ENCODE results near the gene CDK5RAP3.

Gene CDK5RAP3

GRCh38 chr17:47973541-47973940, 2.6 kb downstream of the CDK5RAP3 start:
- Histone ChIP-seq H3K36me3 (ENCODE audit: control insufficient read depth in 4 of 4, insufficient read depth in 4 of 4, low read length in 3 of 4) (peaks cover 7 to 46% (median 30%) of the 10 kb centered on the region in 4 experiments), H3K4me1 (ENCODE audit: control extremely low read depth in 1 of 4, control insufficient read depth in 4 of 4, insufficient read depth in 4 of 4, low read length in 3 of 4) (peaks cover 0 to 24% (median 17%) of the 10 kb centered on the region in 4 experiments), H3K27me3 (replicated peaks in 2 of 5; ENCODE audit: control insufficient read depth in 4 of 5, insufficient read depth in 5 of 5, low read length in 4 of 5) (no peaks in the 10 kb centered on the region), H3K9me3 (ENCODE audit: control extremely low read depth in 1 of 5, control insufficient read depth in 4 of 5, insufficient read depth in 2 of 5, low read depth in 1 of 5, low read length in 4 of 5) (no peaks in the 10 kb centered on the region), H3K27ac (ENCODE audit: insufficient read depth in 1 of 2, low read depth in 1 of 2, low read length in 2 of 2, poor library complexity in 1 of 2, severe bottlenecking in 2 of 2) (no peak overlapping the region), H3K4me3 (ENCODE audit: control insufficient read depth in 1 of 7, extremely low read depth in 1 of 7, insufficient read depth in 4 of 7, low read depth in 2 of 7, low read length in 6 of 7) (no peak overlapping the region)
- ChIA-PET CTCF (interaction anchor here (0.7 to 29.2 kb wide), 4 partner anchors 22 to 131 kb away, joined by 3 to 511 read pairs (median 254); partner anchors contain the start of genes PNPO and PRR15L), POLR2A (no interaction called here)
- DNase-seq = no peak
- WGBS (ENCODE audit: insufficient coverage) = 100% methylated on average over 7 of the region's 8 CpGs

- Histone ChIP-seq H3K4me3 (ENCODE audit: control insufficient read depth in 1 of 7, extremely low read depth in 1 of 7, insufficient read depth in 4 of 7, low read depth in 2 of 7, low read length in 6 of 7) (no peak overlapping the region), H3K4me1 (ENCODE audit: control extremely low read depth in 1 of 4, control insufficient read depth in 4 of 4, insufficient read depth in 4 of 4, low read length in 3 of 4) (peaks cover 0 to 27% (median 15%) of the 10 kb centered on the region in 4 experiments), H3K27ac (ENCODE audit: insufficient read depth in 1 of 2, low read depth in 1 of 2, low read length in 2 of 2, poor library complexity in 1 of 2, severe bottlenecking in 2 of 2) (no peak overlapping the region), H3K9me3 (ENCODE audit: control extremely low read depth in 1 of 5, control insufficient read depth in 4 of 5, insufficient read depth in 2 of 5, low read depth in 1 of 5, low read length in 4 of 5) (no peaks in the 10 kb centered on the region), H3K27me3 (replicated peaks in 2 of 5; ENCODE audit: control insufficient read depth in 4 of 5, insufficient read depth in 5 of 5, low read length in 4 of 5) (no peaks in the 10 kb centered on the region), H3K36me3 (ENCODE audit: control insufficient read depth in 4 of 4, insufficient read depth in 4 of 4, low read length in 3 of 4) (peaks cover 20 to 62% (median 46%) of the 10 kb centered on the region in 4 experiments)
- POLR2A ChIA-PET = no interaction called here
- WGBS (ENCODE audit: insufficient coverage) = 96% methylated on average over 10 of the region's 15 CpGs
- DNase-seq = no peak
- CTCF ChIA-PET = interaction anchor here (0.5 to 29.2 kb wide), 7 partner anchors 24 to 149 kb away, joined by 3 to 511 read pairs (median 4); partner anchors contain the start of genes PNPO, PRR15L and SCRN2
Observed at GRCh38 chr17:47975189-47975822, 4.4 kb downstream of the CDK5RAP3 start.

- H3K4me3 ChIP-seq (ENCODE audit: control insufficient read depth in 1 of 7, extremely low read depth in 1 of 7, insufficient read depth in 4 of 7, low read depth in 2 of 7, low read length in 6 of 7) = no peak overlapping the region
- H3K36me3 ChIP-seq (ENCODE audit: control insufficient read depth in 4 of 4, insufficient read depth in 4 of 4, low read length in 3 of 4) = peaks cover 20 to 67% (median 49%) of the 10 kb centered on the region in 4 experiments
- H3K27me3 ChIP-seq (replicated peaks in 2 of 5; ENCODE audit: control insufficient read depth in 4 of 5, insufficient read depth in 5 of 5, low read length in 4 of 5) = no peaks in the 10 kb centered on the region
- DNase-seq = no peak
- ChIA-PET CTCF (interaction anchor here (0.6 to 29.2 kb wide), 15 partner anchors 8 to 643 kb away, joined by 3 to 511 read pairs (median 4); partner anchors contain the start of genes PNPO, PRR15L and SCRN2), POLR2A (no interaction called here)
- H3K27ac ChIP-seq (ENCODE audit: insufficient read depth in 1 of 2, low read depth in 1 of 2, low read length in 2 of 2, poor library complexity in 1 of 2, severe bottlenecking in 2 of 2) = no peak overlapping the region
- no peaks in the 10 kb centered on the region for H3K9me3 ChIP-seq (ENCODE audit: control extremely low read depth in 1 of 5, control insufficient read depth in 4 of 5, insufficient read depth in 2 of 5, low read depth in 1 of 5, low read length in 4 of 5)
- H3K4me1 ChIP-seq (ENCODE audit: control extremely low read depth in 1 of 4, control insufficient read depth in 4 of 4, insufficient read depth in 4 of 4, low read length in 3 of 4) = peaks cover 0 to 28% (median 17%) of the 10 kb centered on the region in 4 experiments
- 96% methylated on average over 10 of the region's 10 CpGs for WGBS (ENCODE audit: insufficient coverage)
Observed at GRCh38 chr17:47975823-47976205, 4.9 kb downstream of the CDK5RAP3 start.

GRCh38 chr17:47978324-47978723, 7.4 kb downstream of the CDK5RAP3 start:
- WGBS (ENCODE audit: insufficient coverage) = 27% methylated on average over 6 of the region's 7 CpGs
- peaks cover 4 to 35% (median 30%) of the 10 kb centered on the region in 4 experiments for H3K4me1 ChIP-seq (ENCODE audit: control extremely low read depth in 1 of 4, control insufficient read depth in 4 of 4, insufficient read depth in 4 of 4, low read length in 3 of 4)
- CTCF ChIA-PET = interaction anchor here (1.0 to 29.2 kb wide), 16 partner anchors 8 to 139 kb away, joined by 3 to 511 read pairs (median 5); partner anchors contain the start of genes CDK5RAP3, PNPO and PRR15L
- peaks cover 18 to 80% (median 53%) of the 10 kb centered on the region in 4 experiments for H3K36me3 ChIP-seq (ENCODE audit: control insufficient read depth in 4 of 4, insufficient read depth in 4 of 4, low read length in 3 of 4)
- H3K9me3 ChIP-seq (ENCODE audit: control extremely low read depth in 1 of 5, control insufficient read depth in 4 of 5, insufficient read depth in 2 of 5, low read depth in 1 of 5, low read length in 4 of 5) = no peaks in the 10 kb centered on the region
- peak; percentile 57 to 81 (median 79) for DNase-seq
- POLR2A ChIA-PET = no interaction called here
- no peak overlapping the region for H3K4me3 ChIP-seq (ENCODE audit: control insufficient read depth in 1 of 7, extremely low read depth in 1 of 7, insufficient read depth in 4 of 7, low read depth in 2 of 7, low read length in 6 of 7)
- no peak overlapping the region for H3K27ac ChIP-seq (ENCODE audit: insufficient read depth in 1 of 2, low read depth in 1 of 2, low read length in 2 of 2, poor library complexity in 1 of 2, severe bottlenecking in 2 of 2)
- H3K27me3 ChIP-seq (replicated peaks in 2 of 5; ENCODE audit: control insufficient read depth in 4 of 5, insufficient read depth in 5 of 5, low read length in 4 of 5) = no peaks in the 10 kb centered on the region

GRCh38 chr17:47980541-47980940, 9.6 kb downstream of the CDK5RAP3 start:
- Histone ChIP-seq H3K9me3 (ENCODE audit: control extremely low read depth in 1 of 5, control insufficient read depth in 4 of 5, insufficient read depth in 2 of 5, low read depth in 1 of 5, low read length in 4 of 5) (no peaks in the 10 kb centered on the region), H3K27me3 (replicated peaks in 2 of 5; ENCODE audit: control insufficient read depth in 4 of 5, insufficient read depth in 5 of 5, low read length in 4 of 5) (no peaks in the 10 kb centered on the region), H3K36me3 (ENCODE audit: control insufficient read depth in 4 of 4, insufficient read depth in 4 of 4, low read length in 3 of 4) (peaks cover 17 to 68% (median 36%) of the 10 kb centered on the region in 4 experiments), H3K27ac (ENCODE audit: insufficient read depth in 1 of 2, low read depth in 1 of 2, low read length in 2 of 2, poor library complexity in 1 of 2, severe bottlenecking in 2 of 2) (no peak overlapping the region), H3K4me1 (ENCODE audit: control extremely low read depth in 1 of 4, control insufficient read depth in 4 of 4, insufficient read depth in 4 of 4, low read length in 3 of 4) (peaks cover 4 to 45% (median 41%) of the 10 kb centered on the region in 4 experiments), H3K4me3 (ENCODE audit: control insufficient read depth in 1 of 7, extremely low read depth in 1 of 7, insufficient read depth in 4 of 7, low read depth in 2 of 7, low read length in 6 of 7) (no peak overlapping the region)
- ChIA-PET CTCF (interaction anchor here (0.7 to 29.2 kb wide), 6 partner anchors 9 to 100 kb away, joined by 3 to 511 read pairs (median 52); partner anchors contain the start of genes CDK5RAP3, PNPO and PRR15L), POLR2A (no interaction called here)
- DNase-seq = no peak

GRCh38 chr17:47981462-47981861, 10.5 kb downstream of the CDK5RAP3 start:
- peak; percentile 58 to 89 (median 83) for DNase-seq
- no peak overlapping the region for H3K27ac ChIP-seq (ENCODE audit: insufficient read depth in 1 of 2, low read depth in 1 of 2, low read length in 2 of 2, poor library complexity in 1 of 2, severe bottlenecking in 2 of 2)
- peaks cover 4 to 45% (median 41%) of the 10 kb centered on the region in 4 experiments for H3K4me1 ChIP-seq (ENCODE audit: control extremely low read depth in 1 of 4, control insufficient read depth in 4 of 4, insufficient read depth in 4 of 4, low read length in 3 of 4)
- peaks cover 0 to 3% (median 0%) of the 10 kb centered on the region in 5 experiments for H3K27me3 ChIP-seq (replicated peaks in 2 of 5; ENCODE audit: control insufficient read depth in 4 of 5, insufficient read depth in 5 of 5, low read length in 4 of 5)
- no peaks in the 10 kb centered on the region for H3K9me3 ChIP-seq (ENCODE audit: control extremely low read depth in 1 of 5, control insufficient read depth in 4 of 5, insufficient read depth in 2 of 5, low read depth in 1 of 5, low read length in 4 of 5)
- CTCF ChIA-PET = interaction anchor here (1.2 to 29.2 kb wide), 6 partner anchors 12 to 99 kb away, joined by 3 to 511 read pairs (median 52); partner anchors contain the start of genes CDK5RAP3, PNPO and PRR15L
- peaks cover 17 to 59% (median 31%) of the 10 kb centered on the region in 4 experiments for H3K36me3 ChIP-seq (ENCODE audit: control insufficient read depth in 4 of 4, insufficient read depth in 4 of 4, low read length in 3 of 4)
- POLR2A ChIA-PET = interaction anchor here (1.0 kb wide), 1 partner anchor 31 kb away, joined by 3 read pairs; no protein-coding TSS in a partner anchor
- H3K4me3 ChIP-seq (ENCODE audit: control insufficient read depth in 1 of 7, extremely low read depth in 1 of 7, insufficient read depth in 4 of 7, low read depth in 2 of 7, low read length in 6 of 7) = peak overlapping the region in 1 of 7 experiments; percentile 25
- 2% methylated on average over 7 of the region's 9 CpGs for WGBS (ENCODE audit: insufficient coverage)
